HepG2 (cell line): Measurements from ENCODE around the gene SLC38A3. TPM values are rescaled to one million over a fixed set of nuclear protein-coding genes. Genes with fewer than 3 reads are reported as not detected.

Experiments used
- CREM ChIP-seq, 2 experiments: sonication (generic) in 1 of 2; formaldehyde crosslinking in 1 of 2; IDR thresholded peaks; 2 replicates each; pipeline versions ENCODE4 v1.4.0 to v1.6.1; 2016 to 2020; ENCODE audit warnings: antibody characterized with exemption in 1 of 2, mild to moderate bottlenecking in 1 of 2, missing genetic modification reagents in 1 of 2
- DMAP1 ChIP-seq: IDR thresholded peaks from 2 replicates; pipeline ENCODE4 v1.6.1; 2016
- EZH2 ChIP-seq: conservative IDR thresholded peaks from 2 replicates; pipeline ENCODE4 v1.6.1; 2012; ENCODE audit warnings: mild to moderate bottlenecking, low read depth, low read length, moderate library complexity
- HHEX ChIP-seq: IDR thresholded peaks from 2 replicates; pipeline ENCODE4 v1.6.1; 2016; ENCODE audit warnings: control low read depth
- HMG20A ChIP-seq: IDR thresholded peaks from 2 replicates; pipeline ENCODE4 v1.6.1; 2016; ENCODE audit warnings: borderline replicate concordance
- HMG20B ChIP-seq: conservative IDR thresholded peaks from 2 replicates; pipeline ENCODE4 v1.6.1; 2016; ENCODE audit warnings: missing genetic modification reagents, missing compliant biosample characterization
- IKZF4 ChIP-seq: sonication (generic); formaldehyde crosslinking; IDR thresholded peaks from 2 replicates; pipeline ENCODE4 v1.5.1; 2020; ENCODE audit warnings: borderline replicate concordance, mild to moderate bottlenecking, low read depth, missing genetic modification reagents; ENCODE audit errors: not compliant biosample characterization
- KLF12 ChIP-seq: sonication (generic); formaldehyde crosslinking; IDR thresholded peaks from 2 replicates; pipeline ENCODE4 v1.4.0; 2020; ENCODE audit warnings: missing genetic modification reagents, borderline replicate concordance
- MED8 ChIP-seq: sonication (generic); formaldehyde crosslinking; IDR thresholded peaks from 2 replicates; pipeline ENCODE4 v1.8.1; 2023; ENCODE audit warnings: mild to moderate bottlenecking, missing genetic modification reagents; ENCODE audit not compliant: insufficient replicate concordance
- MIER2 ChIP-seq: IDR thresholded peaks from 2 replicates; pipeline ENCODE4 v1.6.1; 2016; ENCODE audit warnings: missing biosample characterization, missing genetic modification reagents
- MTF2 ChIP-seq: sonication (generic); formaldehyde crosslinking; IDR thresholded peaks from 2 replicates; pipeline ENCODE4 v1.5.0; 2020; ENCODE audit warnings: missing genetic modification reagents, borderline replicate concordance
- MZF1 ChIP-seq: sonication (generic); formaldehyde crosslinking; IDR thresholded peaks from 2 replicates; pipeline ENCODE4 v1.8.1; 2023; ENCODE audit warnings: mild to moderate bottlenecking, missing genetic modification reagents, borderline replicate concordance
- NFIB ChIP-seq: sonication (generic); formaldehyde crosslinking; IDR thresholded peaks from 2 replicates; pipeline ENCODE4 v1.9.0; 2021; ENCODE audit warnings: missing genetic modification reagents, mild to moderate bottlenecking, borderline replicate concordance
- NFRKB ChIP-seq: fragments of 450-650 bp; IDR thresholded peaks from 2 replicates; pipeline ENCODE4 v1.6.1; 2017
- NR2F2 ChIP-seq: IDR thresholded peaks from 2 replicates; pipeline ENCODE4 v1.6.1; 2012; ENCODE audit warnings: low read depth, inconsistent platforms, borderline replicate concordance
- NRL ChIP-seq: sonication (generic); formaldehyde crosslinking; IDR thresholded peaks from 2 replicates; pipeline ENCODE4 v1.5.0; 2020; ENCODE audit warnings: missing genetic modification reagents, mild to moderate bottlenecking, moderate library complexity, borderline replicate concordance
- RFX1 ChIP-seq: fragments of 450-650 bp; IDR thresholded peaks from 2 replicates; pipeline ENCODE4 v1.6.1; 2017
- SOX6 ChIP-seq, 2 experiments: fragments of 450-650 bp in 1 of 2; sonication (generic) in 1 of 2; formaldehyde crosslinking in 1 of 2; IDR thresholded peaks; 2 replicates each; pipeline versions ENCODE4 v1.4.0 to v1.6.1; 2017 to 2020; ENCODE audit warnings: antibody characterized with exemption in 1 of 2, mild to moderate bottlenecking in 1 of 2, missing genetic modification reagents in 1 of 2
- SP5 ChIP-seq: IDR thresholded peaks from 2 replicates; pipeline ENCODE4 v1.6.1; 2016; ENCODE audit warnings: low read depth, borderline replicate concordance
- STAT5B ChIP-seq: sonication (generic); formaldehyde crosslinking; IDR thresholded peaks from 2 replicates; pipeline ENCODE4 v1.4.0; 2020; ENCODE audit warnings: missing genetic modification reagents
- ZFAT ChIP-seq: sonication (generic); formaldehyde crosslinking; conservative IDR thresholded peaks from 2 replicates; pipeline ENCODE4 v1.8.1; 2023; ENCODE audit warnings: missing genetic modification reagents, inconsistent platforms
- ZKSCAN8 ChIP-seq: IDR thresholded peaks from 2 replicates; pipeline ENCODE4 v1.6.1; 2016; ENCODE audit warnings: borderline replicate concordance, missing genetic modification reagents, missing compliant biosample characterization
- ZMYM2 ChIP-seq: sonication (generic); formaldehyde crosslinking; IDR thresholded peaks from 2 replicates; pipeline ENCODE4 v1.8.0; 2022; ENCODE audit warnings: mild to moderate bottlenecking, missing genetic modification reagents
- ZNF205 ChIP-seq: IDR thresholded peaks from 2 replicates; pipeline ENCODE4 v1.6.1; 2018; ENCODE audit warnings: missing biosample characterization, missing genetic modification reagents
- ZNF282 ChIP-seq: fragments of 450-650 bp; IDR thresholded peaks from 2 replicates; pipeline ENCODE4 v1.6.1; 2018; ENCODE audit not compliant: partially characterized antibody
- ZNF510 ChIP-seq: sonication (generic); formaldehyde crosslinking; IDR thresholded peaks from 2 replicates; pipeline ENCODE4 v1.4.0; 2020; ENCODE audit warnings: low read depth, mild to moderate bottlenecking, missing genetic modification reagents
- ZNF598 ChIP-seq: sonication (generic); formaldehyde crosslinking; IDR thresholded peaks from 2 replicates; pipeline ENCODE4 v1.5.1; 2020; ENCODE audit warnings: mild to moderate bottlenecking, missing genetic modification reagents, borderline replicate concordance
- ZNF788 ChIP-seq: sonication (generic); formaldehyde crosslinking; IDR thresholded peaks from 2 replicates; pipeline ENCODE4 v1.5.0; 2020; ENCODE audit warnings: mild to moderate bottlenecking, missing genetic modification reagents, borderline replicate concordance
- polyA plus RNA-seq, 8 experiments: library from polyadenylated mRNA; depleted of rRNA in 3 of 8; stranded (reverse) in 7 of 8; unstranded in 1 of 8; fragments of >200 nt; fragmentation: Illumina TruSeq in 4 of 8; extraction: Trizol in 4 of 8; gene quantifications; 2 replicates each; pipeline versions ENCODE4 v1.2.1 to v1.2.3, GENCODE V29; 2011 to 2016; ENCODE audit warnings: low read depth in 4 of 8, missing spikeins in 1 of 8, mixed read lengths in 1 of 8; ENCODE audit not compliant: insufficient read depth in 1 of 8
- total RNA-seq, 5 experiments: library from RNA; depleted of rRNA; stranded (reverse); fragments of >200 nt; fragmentation: Illumina TruSeq; extraction: Trizol; gene quantifications; 2 replicates each; pipeline ENCODE4 v1.2.3, GENCODE V29; 2016; ENCODE audit warnings: low read depth in 1 of 5
- TF ChIP-seq, protein P1 (sequence below): sonication (generic); formaldehyde crosslinking; IDR thresholded peaks from 2 replicates; pipeline ENCODE4 v1.5.0; 2020; ENCODE audit warnings: mild to moderate bottlenecking, missing genetic modification reagents
- TF ChIP-seq, protein P2 (sequence below): sonication (generic); formaldehyde crosslinking; IDR thresholded peaks from 2 replicates; pipeline ENCODE4 v1.4.0; 2020; ENCODE audit warnings: mild to moderate bottlenecking, low read depth, missing genetic modification reagents

SLC38A3 gene
- total and polyA plus RNA-seq, 2 of the 13 experiments (the other 11 are each of a cell fraction or from before 2014, with no cell fraction given): 29.8 to 164 TPM

DNA sequence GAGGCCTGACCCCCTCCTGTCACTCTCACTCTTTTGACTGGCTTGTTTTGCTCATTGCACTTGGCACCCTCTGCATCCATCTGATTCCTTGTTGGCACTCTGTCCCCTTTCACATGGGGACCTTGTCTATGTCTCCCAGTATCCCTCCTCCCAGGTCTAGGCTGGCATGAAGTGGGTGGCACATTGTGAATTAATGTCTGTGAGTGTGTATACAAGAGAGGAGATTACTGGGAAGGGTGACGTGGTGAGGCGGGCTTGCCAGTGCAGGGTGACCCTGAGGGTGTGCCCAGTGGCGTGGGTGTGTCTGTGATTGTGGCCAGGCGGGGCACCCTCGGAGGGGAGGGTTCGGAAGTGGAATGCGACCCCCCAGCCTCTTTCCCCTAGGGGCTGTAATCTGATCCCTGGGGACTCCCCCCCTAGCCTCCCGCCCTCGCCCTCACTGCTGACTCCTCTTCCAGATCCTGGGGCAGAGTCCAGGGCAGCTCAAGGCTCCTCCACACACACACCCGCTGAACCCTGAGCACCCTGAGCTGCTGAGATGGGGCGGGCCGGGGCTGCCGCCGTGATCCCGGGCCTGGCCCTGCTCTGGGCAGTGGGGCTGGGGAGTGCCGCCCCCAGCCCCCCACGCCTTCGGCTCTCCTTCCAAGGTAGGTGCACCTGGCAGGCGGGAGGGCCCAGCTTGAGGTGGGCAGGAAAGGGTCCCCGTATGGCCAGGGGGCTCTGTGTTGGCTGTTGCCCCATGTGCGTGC is 63.8 kb downstream of the SLC38A3 start, which contains the start of gene SEMA3B (continued):
- TF ChIP-seq IKZF4 (CRISPR knock-in tag) (no peak), NFIB (CRISPR knock-in tag) (no peak), NR2F2 (no peak), NRL (CRISPR knock-in tag) (no peak), ZMYM2 (CRISPR knock-in tag) (0 out of 2 replicates have a peak, but pooled peaks have one; percentile 33), EZH2 (no peak), HMG20A (no peak), KLF12 (no peak), DMAP1 (CRISPR knock-in tag) (no peak), MZF1 (CRISPR knock-in tag) (no peak), HHEX (CRISPR knock-in tag) (no peak), CREM (IDR thresholded peaks at IDR 0.05) (peak; percentile 16; the same call in 1 of the 2 replicates), CREM (CRISPR knock-in tag; IDR thresholded peaks at IDR 0.05) (no peak), ZFAT (no peak), SP5 (CRISPR knock-in tag) (peak; percentile 32; the same call in 1 of the 2 replicates), MIER2 (CRISPR knock-in tag) (no peak), STAT5B (CRISPR knock-in tag) (no peak), ZNF282 (no peak), ZNF510 (no peak), ZKSCAN8 (no peak), HMG20B (CRISPR knock-in tag) (0 out of 2 replicates have a peak, but pooled peaks have one; percentile 42), NFRKB (no peak), MTF2 (no peak), SOX6 (IDR thresholded peaks at IDR 0.05) (no peak), SOX6 (CRISPR knock-in tag; IDR thresholded peaks at IDR 0.05) (peak; percentile 58; the same call in 1 of the 2 replicates), MED8 (peak; percentile 72), RFX1 (no peak), ZNF205 (CRISPR knock-in tag) (0 out of 2 replicates have a peak, but pooled peaks have one; percentile 37), ZNF598 (no peak), ZNF788 (peak; percentile 85; the same call in 1 of the 2 replicates)
- TF ChIP-seq, protein P1, sequence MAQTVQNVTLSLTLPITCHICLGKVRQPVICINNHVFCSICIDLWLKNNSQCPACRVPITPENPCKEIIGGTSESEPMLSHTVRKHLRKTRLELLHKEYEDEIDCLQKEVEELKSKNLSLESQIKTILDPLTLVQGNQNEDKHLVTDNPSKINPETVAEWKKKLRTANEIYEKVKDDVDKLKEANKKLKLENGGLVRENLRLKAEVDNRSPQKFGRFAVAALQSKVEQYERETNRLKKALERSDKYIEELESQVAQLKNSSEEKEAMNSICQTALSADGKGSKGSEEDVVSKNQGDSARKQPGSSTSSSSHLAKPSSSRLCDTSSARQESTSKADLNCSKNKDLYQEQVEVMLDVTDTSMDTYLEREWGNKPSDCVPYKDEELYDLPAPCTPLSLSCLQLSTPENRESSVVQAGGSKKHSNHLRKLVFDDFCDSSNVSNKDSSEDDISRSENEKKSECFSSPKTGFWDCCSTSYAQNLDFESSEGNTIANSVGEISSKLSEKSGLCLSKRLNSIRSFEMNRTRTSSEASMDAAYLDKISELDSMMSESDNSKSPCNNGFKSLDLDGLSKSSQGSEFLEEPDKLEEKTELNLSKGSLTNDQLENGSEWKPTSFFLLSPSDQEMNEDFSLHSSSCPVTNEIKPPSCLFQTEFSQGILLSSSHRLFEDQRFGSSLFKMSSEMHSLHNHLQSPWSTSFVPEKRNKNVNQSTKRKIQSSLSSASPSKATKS (CRISPR knock-in tag): no peak
- TF ChIP-seq, protein P2, sequence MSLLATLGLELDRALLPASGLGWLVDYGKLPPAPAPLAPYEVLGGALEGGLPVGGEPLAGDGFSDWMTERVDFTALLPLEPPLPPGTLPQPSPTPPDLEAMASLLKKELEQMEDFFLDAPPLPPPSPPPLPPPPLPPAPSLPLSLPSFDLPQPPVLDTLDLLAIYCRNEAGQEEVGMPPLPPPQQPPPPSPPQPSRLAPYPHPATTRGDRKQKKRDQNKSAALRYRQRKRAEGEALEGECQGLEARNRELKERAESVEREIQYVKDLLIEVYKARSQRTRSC (CRISPR knock-in tag): no peak
